Fibroblast of the aortic adventitia (primary cell): Measurements from ENCODE around the gene APOLD1. TPM values are rescaled to one million over a fixed set of nuclear protein-coding genes. Genes with fewer than 3 reads are reported as not detected.
"Not testable (repeated sequence)": the region's sequence is repeated elsewhere in the genome, so short reads cannot be mapped to it uniquely, and the experiment has no call there.

Source experiments
- DNase-seq: peaks from one replicate; pipeline ENCODE4 v3.0.0-alpha.2; 2010; ENCODE audit warnings: low read depth
- H3K4me3 ChIP-seq: 2 replicates; pipeline ENCODE4 v1.5.1; 2011; ENCODE audit warnings: low read depth, mild to moderate bottlenecking, control low read depth, low read length, moderate library complexity
- CTCF ChIP-seq: IDR thresholded peaks from 2 replicates; pipeline ENCODE4 v1.5.1; 2011; ENCODE audit warnings: mild to moderate bottlenecking, low read length, control low read depth, inconsistent platforms; ENCODE audit not compliant: insufficient read depth
- total RNA-seq: library from RNA; depleted of rRNA; stranded (reverse); fragments of >200 nt; gene quantifications from 2 replicates; pipeline ENCODE4 v1.2.3, GENCODE V29; 2012; ENCODE audit warnings: low replicate concordance

APOLD1 gene
- total RNA-seq, 1 donor = 9.2 TPM

GRCh38 chr12:12799163-12799920, 13.9 kb downstream of the APOLD1 start:
- H3K4me3 ChIP-seq = no peak overlapping the region
- DNase-seq = no peak
- TF ChIP-seq CTCF = no peak

- TF ChIP-seq CTCF = no peak
- peak; percentile 68 for DNase-seq
- no peak overlapping the region for H3K4me3 ChIP-seq
Observed at GRCh38 chr12:12800406-12801180, 15.1 kb downstream of the APOLD1 start.

GRCh38 chr12:12801656-12802055, 16.2 kb downstream of the APOLD1 start:
- H3K4me3 ChIP-seq, DNase-seq: not testable (repeated sequence)

GRCh38 chr12:12803186-12803585, 17.7 kb downstream of the APOLD1 start:
- DNase-seq = peak; percentile 80
- no peak for TF ChIP-seq CTCF
- H3K4me3 ChIP-seq = no peak overlapping the region

- no peak for TF ChIP-seq CTCF
- DNase-seq = no peak
- no peak overlapping the region for H3K4me3 ChIP-seq
Observed at GRCh38 chr12:12804011-12804410, 18.6 kb downstream of the APOLD1 start.

GRCh38 chr12:12804432-12804886, 19.0 kb downstream of the APOLD1 start:
- H3K4me3 ChIP-seq = no peak overlapping the region
- TF ChIP-seq CTCF = no peak
- DNase-seq = peak; percentile 77

- H3K4me3 ChIP-seq = no peak overlapping the region
- no peak for TF ChIP-seq CTCF
- no peak for DNase-seq
Observed at GRCh38 chr12:12806784-12807516, 21.5 kb downstream of the APOLD1 start.

GRCh38 chr12:12807517-12807903, 22.1 kb downstream of the APOLD1 start:
- DNase-seq, H3K4me3 ChIP-seq: not testable (repeated sequence)
